GM21381 (cell line): Measurements from ENCODE around the gene ZNF225.
"Not testable (repeated sequence)": the region's sequence is repeated elsewhere in the genome, so short reads cannot be mapped to it uniquely, and the experiment has no call there.

ENCODE experiments used
- ATAC-seq: cut with Tn5 transposase; IDR thresholded peaks from one replicate; pipeline ENCODE4 v1.9.1; 2021; ENCODE audit warnings: mild to moderate bottlenecking, moderate library complexity; ENCODE audit not compliant: unreplicated experiment

Gene ZNF225

DNA sequence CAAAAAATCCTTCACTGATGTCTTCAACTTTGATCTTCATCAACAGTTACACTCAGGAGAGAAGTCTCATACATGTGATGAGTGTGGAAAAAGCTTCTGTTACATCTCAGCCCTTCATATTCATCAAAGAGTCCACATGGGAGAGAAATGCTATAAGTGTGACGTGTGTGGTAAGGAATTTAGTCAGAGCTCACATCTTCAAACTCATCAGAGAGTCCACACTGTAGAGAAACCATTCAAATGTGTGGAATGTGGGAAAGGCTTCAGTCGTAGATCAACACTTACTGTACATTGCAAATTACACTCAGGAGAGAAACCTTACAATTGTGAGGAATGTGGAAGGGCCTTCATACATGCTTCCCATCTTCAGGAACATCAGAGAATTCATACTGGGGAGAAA is 43.3 kb downstream of the ZNF225 start:
- no peak for ATAC-seq

DNA sequence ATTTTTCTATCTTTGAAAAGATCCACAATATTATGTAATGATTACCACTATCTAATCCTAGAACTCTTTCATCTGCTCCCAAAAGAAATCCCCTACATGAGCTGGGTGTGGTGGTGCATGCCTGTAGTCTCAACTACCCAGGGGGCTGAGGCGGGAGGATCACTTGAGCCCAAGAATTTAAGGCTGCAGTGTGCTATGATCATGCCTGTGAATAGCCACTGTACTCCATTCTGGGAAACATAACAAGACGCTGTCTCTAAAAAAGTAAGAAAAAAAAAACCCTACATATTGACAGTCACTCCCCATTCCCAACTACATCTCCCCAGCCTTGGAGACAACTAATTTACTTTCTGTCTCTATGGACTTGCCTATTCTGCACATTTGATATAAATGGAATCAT is 50.6 kb downstream of the ZNF225 start:
- no peak for ATAC-seq

DNA sequence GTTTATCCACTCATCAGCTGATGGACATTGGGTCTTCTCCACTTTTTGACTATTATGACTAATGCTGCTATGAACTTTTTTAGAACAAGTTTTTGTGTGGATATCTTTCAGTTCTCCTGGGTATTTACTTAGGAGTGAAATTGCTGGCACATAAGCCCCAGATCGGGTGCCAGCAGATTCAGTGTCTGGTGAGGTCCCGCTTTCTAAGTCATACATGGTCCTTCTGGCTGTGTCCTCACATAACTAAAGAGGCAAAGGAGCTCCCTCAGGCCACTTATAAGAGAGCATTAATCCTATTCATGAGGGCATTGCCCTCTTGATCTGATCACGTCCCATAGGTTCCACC is 51.1 kb downstream of the ZNF225 start:
- no peak for ATAC-seq

DNA sequence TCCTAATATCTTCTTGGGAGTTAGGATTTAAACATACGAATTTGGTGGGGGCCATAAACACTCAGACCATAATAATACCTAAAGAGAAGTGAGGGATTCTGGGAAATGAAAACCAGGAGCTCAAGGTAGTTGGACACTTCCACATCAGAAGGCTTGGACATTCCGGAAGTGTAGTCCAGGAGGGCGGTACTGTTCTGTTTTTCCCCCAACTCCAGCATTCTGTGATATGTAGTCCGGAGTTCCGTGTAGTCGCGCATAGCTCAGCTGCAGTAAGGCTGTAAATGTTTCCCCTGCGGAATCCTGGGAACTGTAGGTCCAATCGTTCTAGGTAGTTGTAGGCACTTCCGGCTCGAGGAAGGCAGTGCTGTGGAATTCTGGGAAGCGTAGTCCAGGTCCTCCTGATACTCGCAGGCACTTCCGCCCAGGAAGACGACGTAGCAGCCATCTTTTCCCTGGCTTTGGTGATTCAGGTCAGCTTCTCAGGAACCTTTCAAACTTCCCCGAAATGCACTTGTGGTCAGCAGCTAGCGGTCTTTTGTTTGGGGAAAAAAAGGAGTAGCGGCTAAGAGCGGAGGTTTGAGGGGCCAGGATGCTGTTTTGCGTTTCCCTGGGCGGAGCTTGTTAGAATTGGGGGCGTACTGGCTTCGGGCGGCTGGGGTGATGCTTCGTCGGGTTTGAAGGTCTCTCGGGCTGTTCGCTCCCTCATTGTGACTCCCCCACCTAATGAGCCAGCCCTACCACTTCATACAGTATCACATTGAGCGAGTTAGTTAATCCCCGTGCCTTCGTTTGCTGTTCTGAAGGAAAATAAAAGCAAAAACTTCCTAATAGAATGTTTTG is 51.7 kb downstream of the ZNF225 start, which contains the start of gene ZNF226:
Gene ZNF226 (plus strand): TSS at position 428 of the 840 bp plus-strand sequence. CDS start 4,981 bp downstream, outside the sequence.
- peak; percentile 91 for ATAC-seq

DNA sequence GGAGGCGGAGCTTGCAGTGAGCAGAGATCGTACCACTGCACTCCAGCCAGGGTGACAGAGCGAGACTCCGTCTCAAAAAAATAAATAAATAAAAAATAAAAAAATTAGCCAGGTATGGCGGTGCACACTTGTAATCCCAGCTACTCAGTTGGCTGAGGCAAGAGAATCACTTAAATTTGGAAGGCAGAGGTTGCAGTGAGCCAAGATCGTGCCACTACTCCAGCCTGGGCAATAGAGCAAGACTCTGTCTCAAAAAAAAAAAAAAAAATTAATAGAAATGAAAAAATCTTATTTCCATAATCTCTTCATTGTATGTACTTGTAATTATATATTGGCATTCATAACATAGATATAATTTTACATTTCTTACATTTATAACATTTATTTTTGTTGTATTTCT is 57.5 kb downstream of the ZNF225 start:
- ATAC-seq, result not testable (repeated sequence)

DNA sequence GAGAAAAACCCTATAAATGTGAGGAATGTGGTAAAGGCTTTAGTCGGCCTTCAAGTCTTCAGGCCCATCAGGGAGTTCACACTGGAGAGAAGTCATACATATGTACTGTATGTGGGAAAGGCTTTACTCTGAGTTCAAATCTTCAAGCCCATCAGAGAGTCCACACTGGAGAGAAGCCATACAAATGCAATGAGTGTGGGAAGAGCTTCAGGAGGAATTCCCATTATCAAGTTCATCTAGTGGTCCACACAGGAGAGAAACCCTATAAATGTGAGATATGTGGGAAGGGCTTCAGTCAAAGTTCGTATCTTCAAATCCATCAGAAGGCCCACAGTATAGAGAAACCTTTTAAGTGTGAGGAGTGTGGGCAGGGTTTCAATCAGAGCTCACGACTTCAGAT is 63.4 kb downstream of the ZNF225 start:
- ATAC-seq, result no peak

DNA sequence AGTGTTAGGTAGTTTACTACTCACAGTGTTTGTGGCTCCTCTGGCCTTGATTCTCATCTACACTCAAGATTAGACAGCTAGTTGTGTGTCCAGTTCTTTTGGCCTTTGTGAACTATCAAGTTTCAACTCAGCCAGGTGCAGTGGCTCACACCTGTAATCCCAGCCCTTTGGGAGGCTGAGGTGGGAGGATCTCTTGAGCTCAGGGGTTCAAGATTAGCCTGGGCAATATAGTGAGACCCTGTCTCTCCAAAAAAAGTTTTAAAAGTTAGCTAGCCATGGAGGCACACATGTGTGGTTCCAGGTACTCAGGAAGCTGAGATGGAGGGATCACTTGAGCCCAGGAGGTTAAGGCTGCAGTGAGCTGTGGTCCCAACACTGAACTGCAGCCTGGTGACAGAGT is 67.8 kb downstream of the ZNF225 start:
- no peak for ATAC-seq

DNA sequence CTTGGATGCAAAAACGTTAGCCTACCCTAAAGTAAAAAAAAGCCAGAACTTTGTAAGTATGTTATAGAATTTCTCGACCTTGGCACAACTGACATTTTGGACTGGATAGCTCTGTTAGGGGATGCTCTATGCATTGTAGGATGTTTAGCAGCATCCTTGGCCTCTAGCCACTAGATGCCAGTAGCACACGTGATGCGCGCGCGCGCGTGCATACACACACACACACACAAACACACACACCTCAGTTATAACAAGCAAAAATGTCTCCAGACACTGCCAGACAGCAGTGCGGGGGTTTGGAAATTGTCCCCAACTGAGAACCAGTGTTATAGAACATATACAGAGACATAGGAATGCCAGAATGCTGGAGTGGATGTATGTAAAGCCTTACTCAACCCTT is 68.9 kb downstream of the ZNF225 start:
- no peak for ATAC-seq
